IMR-90 (cell line): ENCODE data around the gene SHROOM1. TPM values are rescaled to one million over a fixed set of nuclear protein-coding genes. Genes with fewer than 3 reads are reported as not detected.

Source experiments
- ATAC-seq: fragments of 200-7000 bp; cut with Tn5 transposase; 2 replicates; pipeline ENCODE4 v1.9.1; 2020; ENCODE audit warnings: low read depth, mild to moderate bottlenecking, moderate library complexity
- BruUV-seq: library from RNA; stranded (reverse); fragments of 400-500 nt; replicated peaks from 2 replicates; lab custom pipeline; 2021; lab: Mats Ljungman, UMichigan
- CTCF ChIA-PET: fragments of 300-600 bp; formaldehyde crosslinking; extraction: SDS; loops from one replicate; lab custom pipeline; 2021; ENCODE audit warnings: antibody characterized with exemption; lab: Yijun Ruan, JAX
- POLR2A ChIA-PET: fragments of 300-600 bp; sonication (Branson Sonifier 250); formaldehyde crosslinking; loops from one replicate; lab custom pipeline; 2022; ENCODE audit warnings: antibody characterized with exemption; ENCODE audit not compliant: unreplicated experiment; lab: Charles Lee
- DNase-seq: peaks from one replicate; pipeline ENCODE4 v3.0.0; 2013
- H2AFZ ChIP-seq: replicated peaks from 2 replicates; pipeline ENCODE3; 2013; ENCODE audit warnings: low read length, mild to moderate bottlenecking; ENCODE audit not compliant: poor library complexity
- H2AK5ac ChIP-seq: 2 replicates; pipeline ENCODE4 v1.6.1; 2013; ENCODE audit warnings: low read depth, low read length, inconsistent platforms
- H2AK9ac ChIP-seq: replicated peaks from 2 replicates; pipeline ENCODE3; 2013; ENCODE audit warnings: mild to moderate bottlenecking, low read depth, low read length, moderate library complexity; ENCODE audit not compliant: poor library complexity
- H2BK120ac ChIP-seq: 2 replicates; pipeline ENCODE4 v1.6.1; 2013; ENCODE audit warnings: low read depth, low read length, inconsistent platforms
- H2BK15ac ChIP-seq: 3 replicates; pipeline ENCODE4 v1.6.1; 2013; ENCODE audit warnings: low read depth, low read length, inconsistent platforms
- H2BK20ac ChIP-seq: 2 replicates; pipeline ENCODE4 v1.6.1; 2013; ENCODE audit warnings: low read depth, mild to moderate bottlenecking, inconsistent platforms, low read length, moderate library complexity
- H2BK5ac ChIP-seq: 2 replicates; pipeline ENCODE4 v1.6.1; 2013; ENCODE audit warnings: mild to moderate bottlenecking, low read depth, low read length, inconsistent platforms; ENCODE audit not compliant: poor library complexity, severe bottlenecking
- H3K14ac ChIP-seq: replicated peaks from 2 replicates; pipeline ENCODE4 v1.6.1; 2013; ENCODE audit warnings: low read depth, low read length, inconsistent platforms
- H3K18ac ChIP-seq: 2 replicates; pipeline ENCODE4 v1.6.1; 2013; ENCODE audit warnings: low read depth, low read length, control low read depth
- H3K23ac ChIP-seq: 2 replicates; pipeline ENCODE4 v1.6.1; 2013; ENCODE audit warnings: low read depth, low read length, inconsistent platforms
- H3K27ac ChIP-seq: 2 replicates; pipeline ENCODE4 v1.5.1; 2013; ENCODE audit warnings: mild to moderate bottlenecking, control low read depth, low read length; ENCODE audit not compliant: insufficient read depth
- H3K27me3 ChIP-seq: 2 replicates; pipeline ENCODE4 v1.6.1; 2013; ENCODE audit warnings: low read length; ENCODE audit not compliant: control insufficient read depth, insufficient read depth
- H3K36me3 ChIP-seq: 2 replicates; pipeline ENCODE4 v1.6.1; 2013; ENCODE audit warnings: low read length, mixed read lengths; ENCODE audit not compliant: control insufficient read depth, insufficient read depth
- H3K4ac ChIP-seq: 2 replicates; pipeline ENCODE4 v1.6.1; 2013; ENCODE audit warnings: low read depth, low read length, inconsistent platforms
- H3K4me1 ChIP-seq: 2 replicates; pipeline ENCODE4 v1.6.1; 2013; ENCODE audit warnings: low read length, mixed read lengths; ENCODE audit not compliant: control insufficient read depth, insufficient read depth
- H3K4me2 ChIP-seq: 2 replicates; pipeline ENCODE4 v1.6.1; 2013; ENCODE audit warnings: low read depth, mild to moderate bottlenecking, control low read depth, low read length, moderate library complexity
- H3K4me3 ChIP-seq: 2 replicates; pipeline ENCODE4 v1.5.1; 2013; ENCODE audit warnings: low read depth, mild to moderate bottlenecking, control low read depth, low read length, moderate library complexity; ENCODE audit not compliant: insufficient read depth
- H3K56ac ChIP-seq: 2 replicates; pipeline ENCODE4 v1.6.1; 2013; ENCODE audit warnings: low read length, inconsistent platforms; ENCODE audit not compliant: insufficient read depth; ENCODE audit errors: extremely low read depth
- H3K79me1 ChIP-seq, 2 experiments: 2 replicates each; pipeline ENCODE4 v1.6.1; 2013; ENCODE audit warnings: low read length in 2 of 2, inconsistent platforms in 1 of 2, low read depth in 1 of 2
- H3K9ac ChIP-seq: 2 replicates; pipeline ENCODE4 v1.6.1; 2013; ENCODE audit warnings: low read depth, low read length, control low read depth
- H3K9me1 ChIP-seq: 2 replicates; pipeline ENCODE4 v1.6.1; 2013; ENCODE audit warnings: low read length, inconsistent platforms; ENCODE audit not compliant: insufficient read depth
- H3K9me3 ChIP-seq: 2 replicates; pipeline ENCODE4 v1.6.1; 2013; ENCODE audit warnings: low read length; ENCODE audit not compliant: control insufficient read depth, insufficient read depth
- H4K20me1 ChIP-seq: 2 replicates; pipeline ENCODE4 v1.6.1; 2013; ENCODE audit warnings: low read length, inconsistent platforms; ENCODE audit not compliant: insufficient read depth
- H4K5ac ChIP-seq: 2 replicates; pipeline ENCODE4 v1.6.1; 2013; ENCODE audit warnings: mild to moderate bottlenecking, low read depth, low read length, control low read depth
- H4K8ac ChIP-seq, 2 experiments: 2 replicates each; pipeline ENCODE4 v1.6.1; 2013; ENCODE audit warnings: low read depth in 2 of 2, low read length in 2 of 2, control low read depth in 1 of 2, inconsistent platforms in 1 of 2
- H4K91ac ChIP-seq: 2 replicates; pipeline ENCODE4 v1.6.1; 2013; ENCODE audit warnings: low read depth, low read length, inconsistent platforms; ENCODE audit not compliant: insufficient read depth
- MAFK ChIP-seq: IDR thresholded peaks from 2 replicates; pipeline ENCODE4 v1.6.1; 2012; ENCODE audit warnings: low read depth, low read length, improper control_type of control experiment
- MAZ ChIP-seq: IDR thresholded peaks from 2 replicates; pipeline ENCODE4 v1.6.1; 2012; ENCODE audit warnings: low read depth, mild to moderate bottlenecking, low read length, improper control_type of control experiment, moderate library complexity, borderline replicate concordance
- POLR2A ChIP-seq: IDR thresholded peaks from 2 replicates; pipeline ENCODE4 v1.6.1; 2012; ENCODE audit warnings: mild to moderate bottlenecking, low read depth, low read length
- RAD21 ChIP-seq: IDR thresholded peaks from 2 replicates; pipeline ENCODE4 v1.6.1; 2012; ENCODE audit warnings: low read length, improper control_type of control experiment
- WGBS, 2 experiments: methylation state at CpG; one replicate each; pipeline versions ENCODE4 v1.1.5 to v1.1.7; 2013; ENCODE audit warnings: missing lambda C conversion rate in 2 of 2; ENCODE audit not compliant: insufficient read length in 1 of 2; ENCODE audit errors: extremely low coverage in 2 of 2; 5-methylcytosine and 5-hydroxymethylcytosine counted together
- dilution Hi-C: fragments of 300-500 bp; cut with HindIII; formaldehyde crosslinking; loops from one replicate; pipeline ENCODE4 v1.14.3; 2018; ENCODE audit warnings: low sequenced_read_pairs; ENCODE audit not compliant: unreplicated experiment
- in situ Hi-C: fragments of 300-500 bp; cut with MboI; formaldehyde crosslinking; loops from 3 replicates; pipeline ENCODE4 v1.14.3; 2019; ENCODE audit warnings: low sequenced_read_pairs, inconsistent platforms, mixed read lengths
- intact Hi-C: fragments of 100-400 bp; cut with micrococcal nuclease; formaldehyde crosslinking; loops from 2 replicates; pipeline ENCODE4 v1.10.0; 2022
- polyA plus RNA-seq, 3 experiments: library from polyadenylated mRNA; depleted of rRNA; stranded (reverse); fragments of >200 nt; gene quantifications; 2 replicates each; pipeline ENCODE4 v1.2.3, GENCODE V29; 2012; ENCODE audit warnings: low replicate concordance in 1 of 3
- total RNA-seq: library from RNA; depleted of rRNA; stranded (reverse); fragments of >200 nt; gene quantifications from 2 replicates; pipeline ENCODE4 v1.2.3, GENCODE V29; 2012
- TF ChIP-seq, protein P1 (sequence below): conservative IDR thresholded peaks from 2 replicates; pipeline ENCODE4 v1.5.1; 2012; ENCODE audit warnings: mild to moderate bottlenecking, low read depth, low read length, improper control_type of control experiment

Gene SHROOM1
- total and polyA plus RNA-seq, 2 of the 4 experiments (the other 2 are of a cell fraction), result 1.4 to 6.3 TPM

DNA sequence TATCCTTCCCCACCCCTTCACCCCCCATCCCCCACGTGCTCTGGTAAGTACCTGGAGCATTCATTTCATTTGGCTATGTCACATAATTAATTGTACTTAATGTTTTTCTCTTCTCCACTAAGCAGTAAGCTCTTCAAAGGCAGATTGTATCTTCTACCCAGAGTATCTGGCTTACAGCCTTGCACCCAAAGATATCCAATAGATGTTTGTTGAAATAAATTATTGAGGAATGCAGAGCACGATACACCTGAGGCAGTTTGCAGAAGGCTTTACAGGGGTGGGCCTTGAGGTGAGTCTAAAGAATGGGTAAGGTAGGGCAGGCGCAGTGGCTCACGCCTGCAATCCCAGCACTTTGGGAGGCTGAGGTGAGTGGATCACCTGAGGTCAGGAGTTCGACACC is 19.8 kb downstream of the SHROOM1 start:
- in situ Hi-C loops (no loop called here), intact Hi-C loops (no loop called here), dilution Hi-C loops (no loop called here)
- H4K20me1 ChIP-seq, result no peaks in the 10 kb centered on the region
- ATAC-seq, result no peak
- H3K27me3 ChIP-seq, result peaks cover 38% of the 10 kb centered on the region
- H3K18ac ChIP-seq, result no peak overlapping the region
- no peaks in the 10 kb centered on the region for H3K9me1 ChIP-seq
- no peak for TF ChIP-seq RAD21
- TF ChIP-seq MAFK, result no peak
- TF ChIP-seq, protein P1, sequence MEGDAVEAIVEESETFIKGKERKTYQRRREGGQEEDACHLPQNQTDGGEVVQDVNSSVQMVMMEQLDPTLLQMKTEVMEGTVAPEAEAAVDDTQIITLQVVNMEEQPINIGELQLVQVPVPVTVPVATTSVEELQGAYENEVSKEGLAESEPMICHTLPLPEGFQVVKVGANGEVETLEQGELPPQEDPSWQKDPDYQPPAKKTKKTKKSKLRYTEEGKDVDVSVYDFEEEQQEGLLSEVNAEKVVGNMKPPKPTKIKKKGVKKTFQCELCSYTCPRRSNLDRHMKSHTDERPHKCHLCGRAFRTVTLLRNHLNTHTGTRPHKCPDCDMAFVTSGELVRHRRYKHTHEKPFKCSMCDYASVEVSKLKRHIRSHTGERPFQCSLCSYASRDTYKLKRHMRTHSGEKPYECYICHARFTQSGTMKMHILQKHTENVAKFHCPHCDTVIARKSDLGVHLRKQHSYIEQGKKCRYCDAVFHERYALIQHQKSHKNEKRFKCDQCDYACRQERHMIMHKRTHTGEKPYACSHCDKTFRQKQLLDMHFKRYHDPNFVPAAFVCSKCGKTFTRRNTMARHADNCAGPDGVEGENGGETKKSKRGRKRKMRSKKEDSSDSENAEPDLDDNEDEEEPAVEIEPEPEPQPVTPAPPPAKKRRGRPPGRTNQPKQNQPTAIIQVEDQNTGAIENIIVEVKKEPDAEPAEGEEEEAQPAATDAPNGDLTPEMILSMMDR, result no peak
- TF ChIP-seq MAZ, result no peak
- TF ChIP-seq POLR2A, result no peak
- no peak for DNase-seq
- H3K4me3 ChIP-seq, result no peak overlapping the region
- no peak overlapping the region for H2AFZ ChIP-seq
- H2AK5ac ChIP-seq, result no peak overlapping the region
- no peak overlapping the region for H4K5ac ChIP-seq
- no peaks in the 10 kb centered on the region for H3K9me3 ChIP-seq
- CTCF ChIA-PET, result no interaction called here
- H2BK20ac ChIP-seq, result no peak overlapping the region
- H3K36me3 ChIP-seq, result no peaks in the 10 kb centered on the region
- no peaks in the 10 kb centered on the region for H3K79me1 ChIP-seq
- no peak overlapping the region for H3K14ac ChIP-seq
- H4K8ac ChIP-seq, result no peak overlapping the region
- H3K4me2 ChIP-seq, result no peak overlapping the region
- H2BK120ac ChIP-seq, result no peak overlapping the region
- WGBS, 2 experiments, result no CpG with 5 or more reads among the region's 5 CpGs
- no peak overlapping the region for H2AK9ac ChIP-seq
- no peak overlapping the region for H3K9ac ChIP-seq
- H2BK15ac ChIP-seq, result no peak overlapping the region
- no peak overlapping the region for H2BK5ac ChIP-seq
- POLR2A ChIA-PET, result no interaction called here
- no peak overlapping the region for H3K4ac ChIP-seq
- H3K4me1 ChIP-seq, result peaks cover 7% of the 10 kb centered on the region
- no peak overlapping the region for H3K27ac ChIP-seq
- no peak overlapping the region for H4K91ac ChIP-seq
- no TSS peak for BruUV-seq
- no peak overlapping the region for H3K23ac ChIP-seq
- no peak overlapping the region for H3K56ac ChIP-seq
